HEK293 (cell line): Measurements from ENCODE around the gene PSAP.
A peak's percentile ranks its signal among the peaks of the same experiment; 100 is the strongest.

Experiments used
- CTCF ChIP-seq: fragments of 450-650 bp; formaldehyde crosslinking; IDR thresholded peaks from 2 replicates; pipeline ENCODE4 v1.5.1; 2016; ENCODE audit warnings: missing biosample characterization, missing genetic modification characterization
- GLIS2 ChIP-seq: fragments of 450-650 bp; formaldehyde crosslinking; IDR thresholded peaks from 2 replicates; pipeline ENCODE4 v1.5.1; 2016; ENCODE audit warnings: missing biosample characterization, missing genetic modification characterization
- IKZF3 ChIP-seq: fragments of 450-650 bp; IDR thresholded peaks from 2 replicates; pipeline ENCODE4 v1.5.0; 2018; ENCODE audit warnings: missing biosample characterization, mild to moderate bottlenecking, missing genetic modification characterization, moderate library complexity
- PRDM1 ChIP-seq: fragments of 450-650 bp; formaldehyde crosslinking; IDR thresholded peaks from 2 replicates; pipeline ENCODE4; 2016; ENCODE audit warnings: missing biosample characterization, missing genetic modification characterization
- SETDB1 ChIP-seq: IDR thresholded peaks from one replicate; pipeline ENCODE4 v1.6.1; 2017; ENCODE audit warnings: mild to moderate bottlenecking, low read length, moderate library complexity, mixed read lengths; ENCODE audit not compliant: insufficient read length
- SP2 ChIP-seq: fragments of 450-650 bp; formaldehyde crosslinking; IDR thresholded peaks from 2 replicates; pipeline ENCODE4 v1.5.1; 2016; ENCODE audit warnings: missing biosample characterization, missing genetic modification characterization
- SP7 ChIP-seq: fragments of 450-650 bp; formaldehyde crosslinking; IDR thresholded peaks from 2 replicates; pipeline ENCODE4 v1.5.1; 2016; ENCODE audit warnings: missing biosample characterization, missing genetic modification characterization
- WT1 ChIP-seq: fragments of 450-650 bp; formaldehyde crosslinking; IDR thresholded peaks from 2 replicates; pipeline ENCODE4 v1.5.1; 2016; ENCODE audit warnings: missing biosample characterization, missing genetic modification characterization
- ZBTB10 ChIP-seq: fragments of 450-650 bp; formaldehyde crosslinking; IDR thresholded peaks from 2 replicates; pipeline ENCODE4 v1.5.1; 2016; ENCODE audit warnings: missing biosample characterization, missing genetic modification characterization
- ZBTB17 ChIP-seq: fragments of 450-650 bp; formaldehyde crosslinking; IDR thresholded peaks from 2 replicates; pipeline ENCODE4 v1.5.1; 2016; ENCODE audit warnings: missing biosample characterization, missing genetic modification characterization
- ZBTB26 ChIP-seq: fragments of 450-650 bp; formaldehyde crosslinking; optimal IDR thresholded peaks from 2 replicates; pipeline ENCODE3; 2016; ENCODE audit warnings: missing biosample characterization, mild to moderate bottlenecking, missing genetic modification characterization
- ZFP37 ChIP-seq: fragments of 450-650 bp; formaldehyde crosslinking; IDR thresholded peaks from 2 replicates; pipeline ENCODE4 v1.5.1; 2016; ENCODE audit warnings: missing biosample characterization, missing genetic modification characterization
- ZIC2 ChIP-seq: fragments of 450-650 bp; formaldehyde crosslinking; IDR thresholded peaks from 2 replicates; pipeline ENCODE4 v1.5.1; 2016; ENCODE audit warnings: missing biosample characterization, missing genetic modification characterization
- ZNF146 ChIP-seq: fragments of 450-650 bp; formaldehyde crosslinking; IDR thresholded peaks from 2 replicates; pipeline ENCODE4 v1.5.1; 2016; ENCODE audit warnings: missing biosample characterization, missing genetic modification characterization
- ZNF157 ChIP-seq: fragments of 450-650 bp; formaldehyde crosslinking; IDR thresholded peaks from 2 replicates; pipeline ENCODE4 v1.5.1; 2016; ENCODE audit warnings: missing biosample characterization, missing genetic modification characterization
- ZNF324 ChIP-seq: fragments of 450-650 bp; formaldehyde crosslinking; IDR thresholded peaks from 2 replicates; pipeline ENCODE4 v1.5.1; 2016; ENCODE audit warnings: missing biosample characterization, missing genetic modification characterization
- ZNF362 ChIP-seq: fragments of 450-650 bp; formaldehyde crosslinking; IDR thresholded peaks from 2 replicates; pipeline ENCODE4 v1.5.1; 2016; ENCODE audit warnings: missing biosample characterization, missing genetic modification characterization
- ZNF404 ChIP-seq: fragments of 450-650 bp; formaldehyde crosslinking; IDR thresholded peaks from 2 replicates; pipeline ENCODE4 v1.5.1; 2017; ENCODE audit warnings: missing biosample characterization, missing genetic modification characterization
- ZNF501 ChIP-seq: fragments of 450-650 bp; formaldehyde crosslinking; IDR thresholded peaks from 2 replicates; pipeline ENCODE4 v1.5.1; 2016; ENCODE audit warnings: missing biosample characterization, missing genetic modification characterization
- ZNF513 ChIP-seq: fragments of 450-650 bp; IDR thresholded peaks from 2 replicates; pipeline ENCODE4 v1.5.1; 2018; ENCODE audit warnings: missing biosample characterization, missing genetic modification characterization
- ZNF518A ChIP-seq: fragments of 450-650 bp; formaldehyde crosslinking; conservative IDR thresholded peaks from 2 replicates; pipeline ENCODE4 v1.5.1; 2016; ENCODE audit warnings: low read depth, missing biosample characterization, missing genetic modification characterization
- ZNF610 ChIP-seq: fragments of 450-650 bp; formaldehyde crosslinking; IDR thresholded peaks from 2 replicates; pipeline ENCODE4 v1.5.1; 2016; ENCODE audit warnings: missing biosample characterization, missing genetic modification characterization, borderline replicate concordance
- ZNF629 ChIP-seq: fragments of 450-650 bp; formaldehyde crosslinking; IDR thresholded peaks from 2 replicates; pipeline ENCODE4 v1.5.1; 2017; ENCODE audit warnings: missing biosample characterization, missing genetic modification characterization
- ZNF76 ChIP-seq: fragments of 450-650 bp; formaldehyde crosslinking; IDR thresholded peaks from 2 replicates; pipeline ENCODE4; 2016; ENCODE audit warnings: low read depth, missing biosample characterization, missing genetic modification characterization, borderline replicate concordance
- ZSCAN30 ChIP-seq: fragments of 450-650 bp; IDR thresholded peaks from 2 replicates; pipeline ENCODE4 v1.5.1; 2018; ENCODE audit warnings: missing biosample characterization, mild to moderate bottlenecking, missing genetic modification characterization, moderate library complexity

PSAP gene

GRCh38 chr10:71850743-71851464 is at the start of gene PSAP (continued):
- TF ChIP-seq ZNF518A (tag by site-specific recombination), result 0 out of 2 replicates have a peak, but pooled peaks have one; percentile 4
- no peak for TF ChIP-seq ZNF362 (tag by site-specific recombination)
- TF ChIP-seq ZNF501 (tag by site-specific recombination), result peak; percentile 90
- TF ChIP-seq ZNF146, result 0 out of 2 replicates have a peak, but pooled peaks have one; percentile 24
- 0 out of 2 replicates have a peak, but pooled peaks have one; percentile 31 for TF ChIP-seq ZFP37
- peak; percentile 75; the same call in 1 of the 2 replicates for TF ChIP-seq ZBTB10 (tag by site-specific recombination)
- 0 out of 2 replicates have a peak, but pooled peaks have one; percentile 7 for TF ChIP-seq ZSCAN30
- 0 out of 2 replicates have a peak, but pooled peaks have one; percentile 31 for TF ChIP-seq WT1 (tag by site-specific recombination)
- TF ChIP-seq ZIC2 (tag by site-specific recombination), result peak; percentile 75
- TF ChIP-seq ZNF324 (tag by site-specific recombination), result peak; percentile 51; the same call in 1 of the 2 replicates
- no peak for TF ChIP-seq ZNF513 (tag by site-specific recombination)
- TF ChIP-seq ZNF629 (tag by site-specific recombination), result peak; percentile 27
- peak; percentile 48; the same call in 1 of the 2 replicates for TF ChIP-seq ZNF76
- peak; percentile 89 for TF ChIP-seq SP2
- TF ChIP-seq ZBTB26, result peak; percentile 89
- TF ChIP-seq SP7 (tag by site-specific recombination), result peak; percentile 90
- peak; percentile 54 for TF ChIP-seq PRDM1
- peak; percentile 98 for TF ChIP-seq GLIS2 (tag by site-specific recombination)
- TF ChIP-seq IKZF3 (tag by site-specific recombination), result peak; percentile 96
- peak; percentile 100 for TF ChIP-seq ZNF610 (tag by site-specific recombination)
- TF ChIP-seq ZNF404 (tag by site-specific recombination), result no peak
- TF ChIP-seq ZNF157 (tag by site-specific recombination), result no peak
- TF ChIP-seq ZBTB17 (tag by site-specific recombination), result peak; percentile 85
- peak; percentile 75 for TF ChIP-seq CTCF
- TF ChIP-seq SETDB1, result no peak
